Measurements from ENCODE around the gene MBD1. TPM values are rescaled to one million over a fixed set of nuclear protein-coding genes. Genes with fewer than 3 reads are reported as not detected.

Gene MBD1, protein sequence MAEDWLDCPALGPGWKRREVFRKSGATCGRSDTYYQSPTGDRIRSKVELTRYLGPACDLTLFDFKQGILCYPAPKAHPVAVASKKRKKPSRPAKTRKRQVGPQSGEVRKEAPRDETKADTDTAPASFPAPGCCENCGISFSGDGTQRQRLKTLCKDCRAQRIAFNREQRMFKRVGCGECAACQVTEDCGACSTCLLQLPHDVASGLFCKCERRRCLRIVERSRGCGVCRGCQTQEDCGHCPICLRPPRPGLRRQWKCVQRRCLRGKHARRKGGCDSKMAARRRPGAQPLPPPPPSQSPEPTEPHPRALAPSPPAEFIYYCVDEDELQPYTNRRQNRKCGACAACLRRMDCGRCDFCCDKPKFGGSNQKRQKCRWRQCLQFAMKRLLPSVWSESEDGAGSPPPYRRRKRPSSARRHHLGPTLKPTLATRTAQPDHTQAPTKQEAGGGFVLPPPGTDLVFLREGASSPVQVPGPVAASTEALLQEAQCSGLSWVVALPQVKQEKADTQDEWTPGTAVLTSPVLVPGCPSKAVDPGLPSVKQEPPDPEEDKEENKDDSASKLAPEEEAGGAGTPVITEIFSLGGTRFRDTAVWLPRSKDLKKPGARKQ
- total RNA-seq (2021) (43.2 and 43.5 TPM in 2 replicates), Bru-seq, nascent RNA (percentile 67 among the genes with signal in this experiment), BruChase-seq, experiment 1, labeled RNA remaining after a 2-hour chase (percentile 77 among the genes with signal in this experiment), BruChase-seq, experiment 2, labeled RNA remaining after a 6-hour chase (percentile 87 among the genes with signal in this experiment)
- long read RNA-seq, full-length matches to known transcripts = 4 of 26 reads
- long read RNA-seq, partial matches to known transcripts = 7 of 26 reads
- long read RNA-seq, other reads (novel, unspliced or antisense) = 15 of 26 reads

DNA sequence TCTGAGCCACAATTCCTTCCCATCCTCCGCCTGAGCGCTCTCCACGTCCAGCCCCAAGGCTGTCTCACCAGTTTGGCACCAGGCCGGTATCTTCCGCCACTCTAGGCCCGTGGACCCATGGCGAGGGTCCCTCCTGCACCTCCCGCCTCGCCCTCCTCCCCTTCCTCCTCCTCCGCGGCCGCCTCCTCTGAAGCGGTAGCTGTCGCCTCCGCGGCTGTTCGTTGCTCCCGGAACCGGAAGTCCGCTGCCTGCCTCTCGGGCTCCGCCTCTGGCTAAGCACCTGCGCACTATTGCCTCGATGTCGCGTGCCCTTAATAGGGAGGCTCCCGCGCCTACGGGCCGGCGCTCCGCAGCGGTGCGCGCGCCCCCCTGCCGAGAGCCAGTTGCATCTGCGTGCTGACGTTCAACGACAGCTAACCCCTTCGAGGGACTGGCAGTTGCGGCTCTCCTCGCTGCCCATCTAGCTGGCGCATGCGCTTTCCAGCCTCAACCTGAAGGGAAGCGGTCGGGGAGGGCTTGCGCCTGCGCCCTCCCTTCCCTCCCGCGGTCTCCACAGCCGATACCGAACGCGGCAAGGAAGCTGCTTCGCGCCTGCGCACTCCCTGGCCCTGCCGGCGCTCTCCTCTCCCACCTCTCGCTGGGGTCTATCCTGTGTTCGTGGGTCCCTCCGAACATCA, at the start of gene MBD1:
Gene MBD1, minus strand, starts transcription at position 229 of the 677 bp plus-strand sequence. CDS start 1,531 bp downstream, outside the sequence.
- no peaks in the 10 kb centered on the region for H3K9me2 ChIP-seq (ENCODE audit: insufficient read depth)
- H3K9me3 ChIP-seq (ENCODE audit: insufficient read depth, low read depth) = no peaks in the 10 kb centered on the region
- H3K27ac ChIP-seq = peak within 1 kb of the TSS; percentile 82
- peaks cover 3% of the 10 kb centered on the region; the same call in 1 of the 2 replicates for H4K20me1 ChIP-seq (ENCODE audit: insufficient read depth)
- peaks cover 34% of the 10 kb centered on the region for H3K79me2 ChIP-seq (ENCODE audit: low read depth)
- peaks cover 24% of the 10 kb centered on the region for H3K4me1 ChIP-seq (replicated peaks; ENCODE audit: insufficient read depth)
- peak within 1 kb of the TSS; percentile 73 for H3K4me3 ChIP-seq
- ChIA-PET CTCF (no interaction called here), POLR2A (ENCODE audit: unreplicated experiment) (interaction anchor here (0.6 to 0.7 kb wide), 4 partner anchors 33 to 432 kb away, joined by 3 to 6 read pairs (median 4); no protein-coding TSS in a partner anchor)
- no peaks in the 10 kb centered on the region for H3K27me3 ChIP-seq (ENCODE audit: insufficient read depth, low read depth)
- H2AFZ ChIP-seq = peak within 1 kb of the TSS; percentile 99
- peaks cover 14% of the 10 kb centered on the region for H3K36me3 ChIP-seq (ENCODE audit: low read depth)
- TF ChIP-seq EZH2 (IDR thresholded peaks at IDR 0.05; ENCODE audit: low read depth) = no peak
- TF ChIP-seq, protein P1, sequence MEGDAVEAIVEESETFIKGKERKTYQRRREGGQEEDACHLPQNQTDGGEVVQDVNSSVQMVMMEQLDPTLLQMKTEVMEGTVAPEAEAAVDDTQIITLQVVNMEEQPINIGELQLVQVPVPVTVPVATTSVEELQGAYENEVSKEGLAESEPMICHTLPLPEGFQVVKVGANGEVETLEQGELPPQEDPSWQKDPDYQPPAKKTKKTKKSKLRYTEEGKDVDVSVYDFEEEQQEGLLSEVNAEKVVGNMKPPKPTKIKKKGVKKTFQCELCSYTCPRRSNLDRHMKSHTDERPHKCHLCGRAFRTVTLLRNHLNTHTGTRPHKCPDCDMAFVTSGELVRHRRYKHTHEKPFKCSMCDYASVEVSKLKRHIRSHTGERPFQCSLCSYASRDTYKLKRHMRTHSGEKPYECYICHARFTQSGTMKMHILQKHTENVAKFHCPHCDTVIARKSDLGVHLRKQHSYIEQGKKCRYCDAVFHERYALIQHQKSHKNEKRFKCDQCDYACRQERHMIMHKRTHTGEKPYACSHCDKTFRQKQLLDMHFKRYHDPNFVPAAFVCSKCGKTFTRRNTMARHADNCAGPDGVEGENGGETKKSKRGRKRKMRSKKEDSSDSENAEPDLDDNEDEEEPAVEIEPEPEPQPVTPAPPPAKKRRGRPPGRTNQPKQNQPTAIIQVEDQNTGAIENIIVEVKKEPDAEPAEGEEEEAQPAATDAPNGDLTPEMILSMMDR (conservative IDR thresholded peaks at IDR 0.05) = no peak; the same call in 1 of the 2 replicates
- intact Hi-C loops (cut with micrococcal nuclease; ENCODE audit: unreplicated experiment) = no loop called here
- H3K4me2 ChIP-seq = peak within 1 kb of the TSS; percentile 97
- peak; percentile 88 to 91 for DNase-seq
- BruUV-seq (replicated peaks) = no TSS peak
- peaks cover 8% of the 10 kb centered on the region for H3F3A ChIP-seq (ENCODE audit: insufficient read depth, low read depth)

DNA sequence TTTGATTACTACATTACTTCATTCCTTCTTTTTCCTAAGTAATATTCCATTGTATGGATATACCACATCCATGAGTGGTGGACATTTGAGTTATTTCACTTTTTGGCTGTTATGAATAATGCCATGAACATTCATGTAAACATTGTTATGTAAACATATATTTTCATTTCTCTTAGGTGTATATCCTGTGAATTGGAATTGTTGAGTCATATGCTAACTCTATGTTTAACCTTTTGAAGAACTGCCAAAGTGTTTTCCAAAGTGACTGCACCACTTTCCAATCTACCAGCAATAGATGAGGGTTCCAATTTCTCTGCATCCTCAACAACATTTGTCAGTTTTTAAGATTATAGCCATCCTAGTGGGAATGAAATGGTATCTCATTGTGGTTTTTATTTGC, 48.9 kb upstream of the MBD1 start:
- TF ChIP-seq, protein P1 (conservative IDR thresholded peaks at IDR 0.05) = no peak
- TF ChIP-seq EZH2 (IDR thresholded peaks at IDR 0.05; ENCODE audit: low read depth) = no peak
- no peaks in the 10 kb centered on the region for H3K4me1 ChIP-seq (replicated peaks; ENCODE audit: insufficient read depth)
- H2AFZ ChIP-seq = no peak overlapping the region
- H3K9me2 ChIP-seq (ENCODE audit: insufficient read depth) = no peaks in the 10 kb centered on the region
- H3K36me3 ChIP-seq (ENCODE audit: low read depth) = no peaks in the 10 kb centered on the region
- no peak for DNase-seq
- ChIA-PET POLR2A (ENCODE audit: unreplicated experiment) (no interaction called here), CTCF (no interaction called here)
- H3K27ac ChIP-seq = no peak overlapping the region
- intact Hi-C loops (cut with micrococcal nuclease; ENCODE audit: unreplicated experiment) = no loop called here
- no peak overlapping the region for H3K4me3 ChIP-seq
- H3K9me3 ChIP-seq (ENCODE audit: insufficient read depth, low read depth) = no peaks in the 10 kb centered on the region
- no peaks in the 10 kb centered on the region for H3K79me2 ChIP-seq (ENCODE audit: low read depth)
- H4K20me1 ChIP-seq (ENCODE audit: insufficient read depth) = no peaks in the 10 kb centered on the region
- BruUV-seq (replicated peaks) = no TSS peak
- no peak overlapping the region for H3K4me2 ChIP-seq
- peaks cover 6% of the 10 kb centered on the region; the same call in 1 of the 2 replicates for H3K27me3 ChIP-seq (ENCODE audit: insufficient read depth, low read depth)
- no peaks in the 10 kb centered on the region for H3F3A ChIP-seq (ENCODE audit: insufficient read depth, low read depth)

DNA sequence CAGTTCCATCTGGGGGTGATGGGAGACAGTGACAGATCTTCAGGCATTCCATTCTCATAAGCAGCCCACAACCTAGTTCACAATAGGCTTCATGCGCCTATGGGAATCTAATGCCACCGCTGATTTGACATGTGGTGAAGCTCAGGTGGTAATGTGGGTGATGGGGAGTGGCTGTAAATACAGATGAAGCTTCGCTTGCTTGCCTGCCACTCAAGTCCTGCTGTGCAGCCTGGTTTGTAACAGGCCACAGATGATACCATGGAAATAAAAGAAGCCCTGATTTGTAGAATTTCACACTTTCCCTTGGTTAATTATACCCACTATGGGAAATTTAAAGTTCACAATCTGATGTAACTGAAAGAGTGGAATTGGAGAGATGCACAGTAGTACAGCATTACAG, 46.7 kb upstream of the MBD1 start:
- Histone ChIP-seq H3K27me3 (ENCODE audit: insufficient read depth, low read depth) (peaks cover 6% of the 10 kb centered on the region; the same call in 1 of the 2 replicates), H3K9me3 (ENCODE audit: insufficient read depth, low read depth) (no peaks in the 10 kb centered on the region), H3K9me2 (ENCODE audit: insufficient read depth) (no peaks in the 10 kb centered on the region), H3F3A (ENCODE audit: insufficient read depth, low read depth) (no peaks in the 10 kb centered on the region), H3K4me3 (no peak overlapping the region), H2AFZ (no peak overlapping the region), H3K27ac (no peak overlapping the region), H3K4me1 (replicated peaks; ENCODE audit: insufficient read depth) (no peaks in the 10 kb centered on the region), H3K4me2 (no peak overlapping the region), H3K79me2 (ENCODE audit: low read depth) (no peaks in the 10 kb centered on the region), H3K36me3 (ENCODE audit: low read depth) (no peaks in the 10 kb centered on the region), H4K20me1 (ENCODE audit: insufficient read depth) (no peaks in the 10 kb centered on the region)
- ChIA-PET POLR2A (ENCODE audit: unreplicated experiment) (no interaction called here), CTCF (no interaction called here)
- TF ChIP-seq, protein P1 (conservative IDR thresholded peaks at IDR 0.05) = no peak
- no TSS peak for BruUV-seq (replicated peaks)
- no peak for DNase-seq
- intact Hi-C loops (cut with micrococcal nuclease; ENCODE audit: unreplicated experiment) = no loop called here
